Measurements from ENCODE around the gene BET1. TPM values are rescaled to one million over a fixed set of nuclear protein-coding genes. Genes with fewer than 3 reads are reported as not detected.

Gene BET1
- total and polyA plus RNA-seq, 9 of the 15 experiments (the other 6 are each of a cell fraction or from before 2014, with no cell fraction given): 15.8 to 190 (median 37.8) TPM

DNA sequence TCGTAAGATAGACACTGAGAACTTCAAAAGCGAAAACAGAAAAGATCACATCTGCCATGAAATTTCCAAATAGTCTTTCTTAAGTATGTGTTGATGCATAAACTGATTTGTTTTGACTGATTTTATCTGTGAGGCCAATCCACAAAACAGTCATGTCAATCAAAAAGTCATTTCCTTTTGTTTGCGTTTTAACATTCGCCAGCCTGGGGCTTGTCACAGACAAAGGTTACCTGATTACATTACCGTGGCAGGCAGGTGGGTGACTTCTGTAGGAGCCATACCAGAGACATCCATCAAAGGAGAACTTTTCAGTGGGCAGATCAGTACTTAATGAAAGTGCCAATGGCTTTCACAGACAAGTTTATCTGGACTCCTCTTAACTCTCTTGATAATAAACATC lies 45.5 kb upstream of the BET1 start:
- Histone ChIP-seq H4K20me1 (replicated peaks; ENCODE audit: control insufficient read depth, insufficient read depth, low read length) (no peaks in the 10 kb centered on the region), H3K27me3 (ENCODE audit: control insufficient read depth in 2 of 2, insufficient read depth in 2 of 2, low read length in 2 of 2) (no peaks in the 10 kb centered on the region; a peak in 1 of 5 replicates), H3K27ac (ENCODE audit: extremely low read depth, low read depth, low read length) (no peak overlapping the region), H3K79me2 (ENCODE audit: control insufficient read depth, insufficient read depth, low read length) (no peaks in the 10 kb centered on the region), H3K9me3 (replicated peaks; ENCODE audit: control insufficient read depth, insufficient read depth, low read depth, low read length) (no peaks in the 10 kb centered on the region), H3K9me1 (ENCODE audit: control insufficient read depth, insufficient read depth, low read length) (no peaks in the 10 kb centered on the region), H3K36me3 (ENCODE audit: control insufficient read depth, insufficient read depth, low read length) (no peaks in the 10 kb centered on the region), H3K4me2 (ENCODE audit: insufficient read depth, low read length) (no peak overlapping the region), H3K9ac (ENCODE audit: insufficient read depth in 1 of 2, low read depth in 2 of 2, low read length in 2 of 2) (no peak overlapping the region), H2AFZ (ENCODE audit: low read depth, low read length) (no peak overlapping the region), H3K4me1 (replicated peaks in 1 of 2; ENCODE audit: control insufficient read depth in 2 of 2, insufficient read depth in 2 of 2, low read length in 2 of 2) (no peaks in the 10 kb centered on the region), H3K4me3 (no peak overlapping the region)
- no peak for ATAC-seq
- WGBS (ENCODE audit: insufficient coverage, low coverage, missing lambda C conversion rate): 1% methylated on average over 5 of the region's 5 CpGs
- in situ Hi-C loops (cut with MboI): no loop called here
- intact Hi-C loops (cut with micrococcal nuclease): no loop called here
- BruUV-seq (replicated peaks): no TSS peak
- ChIA-PET CTCF (ENCODE audit: low intra/inter-chr PET ratio) (no interaction called here), POLR2A (interaction anchor here (1.4 kb wide), 1 partner anchor 10 kb away, joined by 4 read pairs; no protein-coding TSS in a partner anchor)
- DNase-seq (ENCODE audit: extremely low read depth in 1 of 4, low spot score in 3 of 4): no peak
- FAIRE-seq: no peak
- TF ChIP-seq CXXC5 (CRISPR knock-in tag; IDR thresholded peaks at IDR 0.05) (no peak), ZBTB1 (CRISPR knock-in tag; IDR thresholded peaks at IDR 0.05; ENCODE audit: borderline replicate concordance, low read depth) (no peak)
- TF ChIP-seq, protein P1, sequence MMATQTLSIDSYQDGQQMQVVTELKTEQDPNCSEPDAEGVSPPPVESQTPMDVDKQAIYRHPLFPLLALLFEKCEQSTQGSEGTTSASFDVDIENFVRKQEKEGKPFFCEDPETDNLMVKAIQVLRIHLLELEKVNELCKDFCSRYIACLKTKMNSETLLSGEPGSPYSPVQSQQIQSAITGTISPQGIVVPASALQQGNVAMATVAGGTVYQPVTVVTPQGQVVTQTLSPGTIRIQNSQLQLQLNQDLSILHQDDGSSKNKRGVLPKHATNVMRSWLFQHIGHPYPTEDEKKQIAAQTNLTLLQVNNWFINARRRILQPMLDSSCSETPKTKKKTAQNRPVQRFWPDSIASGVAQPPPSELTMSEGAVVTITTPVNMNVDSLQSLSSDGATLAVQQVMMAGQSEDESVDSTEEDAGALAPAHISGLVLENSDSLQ (IDR thresholded peaks at IDR 0.05): 0 out of 2 replicates have a peak, but pooled peaks have one; percentile 15

DNA sequence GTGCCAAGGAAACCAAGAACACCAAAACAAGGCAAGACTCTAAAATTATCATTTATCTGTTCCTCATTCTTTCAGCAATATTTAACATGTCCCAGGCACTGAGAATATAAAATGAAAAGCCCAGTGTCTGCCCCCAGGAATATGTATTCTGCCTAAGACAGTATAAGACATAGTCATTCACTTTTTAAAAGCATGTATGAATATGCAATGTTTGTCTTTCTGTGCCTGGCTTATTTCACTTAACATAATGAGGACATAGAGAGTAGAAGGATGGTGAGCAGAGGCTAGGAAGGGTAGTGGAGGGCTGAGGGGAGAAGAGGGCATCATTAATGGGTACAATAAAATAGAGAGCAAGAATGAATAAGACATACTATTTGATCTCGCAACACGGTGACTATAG lies 44.6 kb upstream of the BET1 start:
- Histone ChIP-seq H3K79me2 (ENCODE audit: control insufficient read depth, insufficient read depth, low read length) (no peaks in the 10 kb centered on the region), H3K27ac (ENCODE audit: extremely low read depth, low read depth, low read length) (no peak overlapping the region), H4K20me1 (replicated peaks; ENCODE audit: control insufficient read depth, insufficient read depth, low read length) (no peaks in the 10 kb centered on the region), H3K4me2 (ENCODE audit: insufficient read depth, low read length) (no peak overlapping the region), H3K27me3 (ENCODE audit: control insufficient read depth in 2 of 2, insufficient read depth in 2 of 2, low read length in 2 of 2) (no peaks in the 10 kb centered on the region), H3K9ac (ENCODE audit: insufficient read depth in 1 of 2, low read depth in 2 of 2, low read length in 2 of 2) (no peak overlapping the region), H3K36me3 (ENCODE audit: control insufficient read depth, insufficient read depth, low read length) (no peaks in the 10 kb centered on the region), H3K4me3 (no peak overlapping the region), H3K4me1 (replicated peaks in 1 of 2; ENCODE audit: control insufficient read depth in 2 of 2, insufficient read depth in 2 of 2, low read length in 2 of 2) (no peaks in the 10 kb centered on the region), H3K9me3 (replicated peaks; ENCODE audit: control insufficient read depth, insufficient read depth, low read depth, low read length) (no peaks in the 10 kb centered on the region), H2AFZ (ENCODE audit: low read depth, low read length) (no peak overlapping the region), H3K9me1 (ENCODE audit: control insufficient read depth, insufficient read depth, low read length) (no peaks in the 10 kb centered on the region)
- ChIA-PET POLR2A (no interaction called here), CTCF (ENCODE audit: low intra/inter-chr PET ratio) (no interaction called here)
- DNase-seq (ENCODE audit: extremely low read depth in 1 of 4, low spot score in 3 of 4) (no peak), ATAC-seq (no peak), FAIRE-seq (no peak)
- intact Hi-C loops (cut with micrococcal nuclease): no loop called here
- in situ Hi-C loops (cut with MboI): no loop called here
- no TSS peak for BruUV-seq (replicated peaks)
- WGBS (ENCODE audit: insufficient coverage, low coverage, missing lambda C conversion rate): 2% methylated on average over 2 of the region's 2 CpGs
- TF ChIP-seq, protein P2, sequence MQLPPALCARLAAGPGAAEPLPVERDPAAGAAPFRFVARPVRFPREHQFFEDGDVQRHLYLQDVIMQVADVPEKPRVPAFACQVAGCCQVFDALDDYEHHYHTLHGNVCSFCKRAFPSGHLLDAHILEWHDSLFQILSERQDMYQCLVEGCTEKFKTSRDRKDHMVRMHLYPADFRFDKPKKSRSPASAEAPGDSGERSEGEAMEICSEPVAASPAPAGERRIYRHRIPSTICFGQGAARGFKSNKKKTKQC (CRISPR knock-in tag; IDR thresholded peaks at IDR 0.05): no peak
- TF ChIP-seq, protein P3, sequence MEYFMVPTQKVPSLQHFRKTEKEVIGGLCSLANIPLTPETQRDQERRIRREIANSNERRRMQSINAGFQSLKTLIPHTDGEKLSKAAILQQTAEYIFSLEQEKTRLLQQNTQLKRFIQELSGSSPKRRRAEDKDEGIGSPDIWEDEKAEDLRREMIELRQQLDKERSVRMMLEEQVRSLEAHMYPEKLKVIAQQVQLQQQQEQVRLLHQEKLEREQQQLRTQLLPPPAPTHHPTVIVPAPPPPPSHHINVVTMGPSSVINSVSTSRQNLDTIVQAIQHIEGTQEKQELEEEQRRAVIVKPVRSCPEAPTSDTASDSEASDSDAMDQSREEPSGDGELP (CRISPR knock-in tag; IDR thresholded peaks at IDR 0.05; ENCODE audit: borderline replicate concordance): no peak
- TF ChIP-seq EWSR1 (IDR thresholded peaks at IDR 0.05; ENCODE audit: borderline replicate concordance, low read depth, partially characterized antibody): no peak
